Panc1 (cell line): Measurements from ENCODE around the gene CUTC. TPM values are rescaled to one million over a fixed set of nuclear protein-coding genes. Genes with fewer than 3 reads are reported as not detected.

Experiments used
- ATAC-seq: fragments of 200-7000 bp; cut with Tn5 transposase; 2 replicates; pipeline ENCODE4 v1.9.1; 2020; ENCODE audit warnings: mild to moderate bottlenecking, moderate library complexity
- BruUV-seq: library from RNA; stranded (reverse); fragments of 400-500 nt; replicated peaks from 2 replicates; lab custom pipeline; 2021; lab: Mats Ljungman, UMichigan
- CTCF ChIA-PET: fragments of 300-600 bp; sonication (Branson Sonifier 250); formaldehyde crosslinking; loops from one replicate; lab custom pipeline; 2022; ENCODE audit warnings: antibody characterized with exemption; lab: Charles Lee
- POLR2A ChIA-PET: fragments of 300-600 bp; sonication (Branson Sonifier 250); formaldehyde crosslinking; loops from one replicate; lab custom pipeline; 2022; ENCODE audit warnings: antibody characterized with exemption; lab: Charles Lee
- DNase-seq: peaks from one replicate; pipeline ENCODE4 v3.0.0-alpha.2; 2010; ENCODE audit warnings: low read depth, low spot score
- H3K27ac ChIP-seq: 2 replicates; pipeline ENCODE4 v1.5.1; 2011; ENCODE audit warnings: mild to moderate bottlenecking, low read length, inconsistent platforms
- H3K27me3 ChIP-seq: fragments of 200-500 bp; sonication (Bioruptor generic); 2 replicates; pipeline ENCODE4 v1.6.0; 2014; ENCODE audit warnings: low read length, inconsistent platforms; ENCODE audit not compliant: control insufficient read depth, insufficient read depth
- H3K36me3 ChIP-seq: fragments of 200-500 bp; sonication (Bioruptor generic); 2 replicates; pipeline ENCODE4 v1.5.1; 2014; ENCODE audit warnings: inconsistent platforms, mild to moderate bottlenecking, low read length, moderate library complexity; ENCODE audit not compliant: control insufficient read depth, insufficient read depth
- H3K4me1 ChIP-seq: 2 replicates; pipeline ENCODE4 v1.5.1; 2011; ENCODE audit warnings: inconsistent platforms, mild to moderate bottlenecking, low read length, moderate library complexity; ENCODE audit not compliant: control insufficient read depth, insufficient read depth
- H3K4me3 ChIP-seq, 2 experiments: 2 replicates each; pipeline ENCODE4 v1.5.1; 2011 to 2012; ENCODE audit warnings: low read depth in 2 of 2, low read length in 2 of 2, mild to moderate bottlenecking in 2 of 2, inconsistent platforms in 1 of 2, moderate library complexity in 1 of 2
- H3K9me3 ChIP-seq: fragments of 200-500 bp; sonication (Bioruptor generic); 2 replicates; pipeline ENCODE4 v1.5.1; 2014; ENCODE audit warnings: low read depth, mild to moderate bottlenecking, inconsistent platforms, low read length, moderate library complexity; ENCODE audit not compliant: control insufficient read depth, insufficient read depth
- POLR2AphosphoS5 ChIP-seq: IDR thresholded peaks from 2 replicates; pipeline ENCODE4 v1.6.1; 2012; ENCODE audit warnings: mild to moderate bottlenecking, low read depth, low read length, moderate library complexity
- SIN3A ChIP-seq: IDR thresholded peaks from 2 replicates; pipeline ENCODE4 v1.6.1; 2012; ENCODE audit warnings: low read depth, mild to moderate bottlenecking, low read length, moderate library complexity, borderline replicate concordance; ENCODE audit not compliant: insufficient read depth
- TCF7L2 ChIP-seq: IDR thresholded peaks from 2 replicates; pipeline ENCODE4 v1.6.1; 2011; ENCODE audit warnings: mild to moderate bottlenecking, low read depth, low read length, inconsistent platforms
- in situ Hi-C: cut with HindIII; loops from 2 replicates; pipeline ENCODE4 v1.10.0; 2016; ENCODE audit warnings: low sequenced_read_pairs, low pct_unique_long_range_greater_than_20kb
- intact Hi-C: fragments of 100-400 bp; cut with micrococcal nuclease; formaldehyde crosslinking; loops from one replicate; pipeline ENCODE4 v1.10.0; 2022; ENCODE audit not compliant: unreplicated experiment
- total RNA-seq: library from RNA; stranded (reverse); gene quantifications from one replicate; pipeline ENCODE4 v1.2.1, GENCODE V29; 2021; ENCODE audit not compliant: unreplicated experiment
- TF ChIP-seq, protein P1 (sequence below): fragments of 450-650 bp; IDR thresholded peaks from 2 replicates; pipeline ENCODE4 v1.5.1; 2017; ENCODE audit warnings: mild to moderate bottlenecking
- TF ChIP-seq, protein P2 (sequence below), 2 experiments: IDR thresholded peaks; 2 replicates each; pipeline ENCODE4 v1.6.1; 2011 to 2012; ENCODE audit warnings: low read depth in 2 of 2, control low read depth in 1 of 2, low read length in 1 of 2, mild to moderate bottlenecking in 1 of 2, moderate library complexity in 1 of 2; ENCODE audit not compliant: insufficient read depth in 1 of 2

CUTC gene
- total RNA-seq, 1 experiment from 2014 or later, result 37.0 TPM

DNA sequence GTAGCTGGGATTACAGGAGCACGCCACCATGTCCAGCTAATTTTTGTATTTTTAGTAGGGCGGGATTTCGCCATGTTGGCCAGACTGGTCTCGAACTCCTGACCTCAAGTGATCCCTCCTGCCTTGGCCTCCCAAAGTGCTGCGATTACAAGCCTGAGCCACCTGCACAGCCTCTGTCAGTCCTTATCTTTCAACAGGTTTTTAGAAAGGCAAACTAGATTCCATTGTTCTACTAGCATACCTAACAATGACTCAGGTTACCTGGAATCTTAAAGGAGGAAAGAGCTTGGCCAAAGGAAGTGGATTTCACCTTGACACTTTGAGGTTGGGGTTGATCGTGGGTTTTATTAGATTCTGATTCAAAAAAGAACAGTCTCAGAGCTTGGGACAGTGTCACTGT lies 53.6 kb downstream of the CUTC start:
- TF ChIP-seq, protein P1, sequence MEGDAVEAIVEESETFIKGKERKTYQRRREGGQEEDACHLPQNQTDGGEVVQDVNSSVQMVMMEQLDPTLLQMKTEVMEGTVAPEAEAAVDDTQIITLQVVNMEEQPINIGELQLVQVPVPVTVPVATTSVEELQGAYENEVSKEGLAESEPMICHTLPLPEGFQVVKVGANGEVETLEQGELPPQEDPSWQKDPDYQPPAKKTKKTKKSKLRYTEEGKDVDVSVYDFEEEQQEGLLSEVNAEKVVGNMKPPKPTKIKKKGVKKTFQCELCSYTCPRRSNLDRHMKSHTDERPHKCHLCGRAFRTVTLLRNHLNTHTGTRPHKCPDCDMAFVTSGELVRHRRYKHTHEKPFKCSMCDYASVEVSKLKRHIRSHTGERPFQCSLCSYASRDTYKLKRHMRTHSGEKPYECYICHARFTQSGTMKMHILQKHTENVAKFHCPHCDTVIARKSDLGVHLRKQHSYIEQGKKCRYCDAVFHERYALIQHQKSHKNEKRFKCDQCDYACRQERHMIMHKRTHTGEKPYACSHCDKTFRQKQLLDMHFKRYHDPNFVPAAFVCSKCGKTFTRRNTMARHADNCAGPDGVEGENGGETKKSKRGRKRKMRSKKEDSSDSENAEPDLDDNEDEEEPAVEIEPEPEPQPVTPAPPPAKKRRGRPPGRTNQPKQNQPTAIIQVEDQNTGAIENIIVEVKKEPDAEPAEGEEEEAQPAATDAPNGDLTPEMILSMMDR, result no peak
- TF ChIP-seq TCF7L2 (no peak), POLR2AphosphoS5 (no peak), SIN3A (no peak)
- TF ChIP-seq, protein P2, sequence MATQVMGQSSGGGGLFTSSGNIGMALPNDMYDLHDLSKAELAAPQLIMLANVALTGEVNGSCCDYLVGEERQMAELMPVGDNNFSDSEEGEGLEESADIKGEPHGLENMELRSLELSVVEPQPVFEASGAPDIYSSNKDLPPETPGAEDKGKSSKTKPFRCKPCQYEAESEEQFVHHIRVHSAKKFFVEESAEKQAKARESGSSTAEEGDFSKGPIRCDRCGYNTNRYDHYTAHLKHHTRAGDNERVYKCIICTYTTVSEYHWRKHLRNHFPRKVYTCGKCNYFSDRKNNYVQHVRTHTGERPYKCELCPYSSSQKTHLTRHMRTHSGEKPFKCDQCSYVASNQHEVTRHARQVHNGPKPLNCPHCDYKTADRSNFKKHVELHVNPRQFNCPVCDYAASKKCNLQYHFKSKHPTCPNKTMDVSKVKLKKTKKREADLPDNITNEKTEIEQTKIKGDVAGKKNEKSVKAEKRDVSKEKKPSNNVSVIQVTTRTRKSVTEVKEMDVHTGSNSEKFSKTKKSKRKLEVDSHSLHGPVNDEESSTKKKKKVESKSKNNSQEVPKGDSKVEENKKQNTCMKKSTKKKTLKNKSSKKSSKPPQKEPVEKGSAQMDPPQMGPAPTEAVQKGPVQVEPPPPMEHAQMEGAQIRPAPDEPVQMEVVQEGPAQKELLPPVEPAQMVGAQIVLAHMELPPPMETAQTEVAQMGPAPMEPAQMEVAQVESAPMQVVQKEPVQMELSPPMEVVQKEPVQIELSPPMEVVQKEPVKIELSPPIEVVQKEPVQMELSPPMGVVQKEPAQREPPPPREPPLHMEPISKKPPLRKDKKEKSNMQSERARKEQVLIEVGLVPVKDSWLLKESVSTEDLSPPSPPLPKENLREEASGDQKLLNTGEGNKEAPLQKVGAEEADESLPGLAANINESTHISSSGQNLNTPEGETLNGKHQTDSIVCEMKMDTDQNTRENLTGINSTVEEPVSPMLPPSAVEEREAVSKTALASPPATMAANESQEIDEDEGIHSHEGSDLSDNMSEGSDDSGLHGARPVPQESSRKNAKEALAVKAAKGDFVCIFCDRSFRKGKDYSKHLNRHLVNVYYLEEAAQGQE (IDR thresholded peaks at IDR 0.05; ENCODE audit: insufficient read depth in 1 of 2, low read depth in 2 of 2, low read length in 1 of 2), result no peak
- no TSS peak for BruUV-seq
- no peaks in the 10 kb centered on the region; the same call in 1 of the 2 replicates for H3K9me3 ChIP-seq
- peak overlapping the region; percentile 97 for H3K27ac ChIP-seq
- H3K27me3 ChIP-seq, result no peaks in the 10 kb centered on the region
- intact Hi-C loops (no loop called here), in situ Hi-C loops (no loop called here)
- CTCF ChIA-PET, result no interaction called here
- no peak overlapping the region for H3K4me3 ChIP-seq
- ATAC-seq (no peak), DNase-seq (no peak)
- H3K36me3 ChIP-seq, result peaks cover 3% of the 10 kb centered on the region; the same call in 1 of the 2 replicates
- H3K4me1 ChIP-seq, result peaks cover 45% of the 10 kb centered on the region
- POLR2A ChIA-PET, result no interaction called here

DNA sequence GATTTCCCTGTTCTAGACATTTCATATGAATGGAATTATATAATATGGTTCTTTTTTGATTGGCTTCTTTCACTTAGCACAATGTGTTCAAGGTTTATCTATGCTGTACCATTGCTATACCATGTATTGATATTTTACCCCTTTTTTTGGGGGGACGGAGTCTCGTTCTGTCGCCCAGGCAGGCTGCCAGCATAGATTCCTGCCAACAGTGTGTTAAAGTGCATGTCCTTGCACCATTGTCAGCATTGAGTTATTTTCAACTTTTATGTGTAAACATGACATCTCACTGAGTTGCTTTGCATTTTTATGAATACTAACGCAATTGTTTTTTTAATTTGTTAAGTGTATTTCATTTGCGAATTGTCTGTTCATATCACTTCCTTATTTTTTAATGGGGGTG lies 55.3 kb downstream of the CUTC start:
- Histone ChIP-seq H3K4me3 (no peak overlapping the region), H3K27me3 (no peaks in the 10 kb centered on the region), H3K4me1 (peaks cover 28% of the 10 kb centered on the region), H3K36me3 (peaks cover 3% of the 10 kb centered on the region; the same call in 1 of the 2 replicates), H3K9me3 (no peaks in the 10 kb centered on the region; the same call in 1 of the 2 replicates), H3K27ac (no peak overlapping the region)
- POLR2A ChIA-PET, result interaction anchor here (0.7 kb wide), 1 partner anchor 432 kb away, joined by 6 read pairs; no protein-coding TSS in a partner anchor
- no peak for DNase-seq
- CTCF ChIA-PET, result no interaction called here
- TF ChIP-seq POLR2AphosphoS5 (no peak), SIN3A (no peak), TCF7L2 (no peak)
- TF ChIP-seq, protein P2 (IDR thresholded peaks at IDR 0.05; ENCODE audit: insufficient read depth in 1 of 2, low read depth in 2 of 2, low read length in 1 of 2), result no peak
- TF ChIP-seq, protein P1, result no peak
- no TSS peak for BruUV-seq
- intact Hi-C loops (no loop called here), in situ Hi-C loops (no loop called here)
- ATAC-seq, result no peak
